K562 (cell line): ENCODE results near the gene CPLX1. TPM values are rescaled to one million over a fixed set of nuclear protein-coding genes. Genes with fewer than 3 reads are reported as not detected.

Experiments used
- ATAC-seq: fragments of 200-7000 bp; cut with Tn5 transposase; 3 replicates; pipeline ENCODE4 v1.9.1; 2020; ENCODE audit warnings: moderate library complexity
- BruUV-seq: library from RNA; stranded (reverse); fragments of 400-500 nt; replicated peaks from 2 replicates; lab custom pipeline; 2021; lab: Mats Ljungman, UMichigan
- CTCF ChIA-PET: fragments of 300-600 bp; formaldehyde crosslinking; extraction: SDS; loops from one replicate; lab custom pipeline; 2021; ENCODE audit warnings: low intra/inter-chr PET ratio; lab: Yijun Ruan, JAX
- POLR2A ChIA-PET: fragments of 300-600, 350-650 bp; sonication (Branson Sonifier 250); formaldehyde crosslinking; extraction: SDS; loops from one replicate; lab custom pipeline; 2021; ENCODE audit warnings: antibody characterized with exemption, inconsistent platforms; lab: Yijun Ruan, JAX
- DNase-seq, 4 experiments: peaks; one replicate each; pipeline versions ENCODE4 v3.0.0 to v3.0.0-alpha.2; 2011 to 2018; ENCODE audit warnings: low spot score in 3 of 4, mixed read lengths in 3 of 4; ENCODE audit errors: extremely low read depth in 1 of 4
- FAIRE-seq: peaks from 2 replicates; lab custom pipeline; 2011; peaks lifted over from hg19 to GRCh38; lab: Jason Lieb, UNC
- H2AFZ ChIP-seq: 2 replicates; pipeline ENCODE4 v1.6.0; 2011; ENCODE audit warnings: low read depth, low read length, control low read depth, inconsistent platforms
- H3K27ac ChIP-seq: fragments of 200-600 bp; 3 replicates; pipeline ENCODE4 v1.8.0; 2011; ENCODE audit warnings: low read depth, mild to moderate bottlenecking, control low read depth, inconsistent platforms, low read length, moderate library complexity, mixed read lengths; ENCODE audit errors: extremely low read depth
- H3K27me3 ChIP-seq, 2 experiments: fragments of 300-600 bp in 1 of 2; 2 replicates in 1 of 2; 3 replicates in 1 of 2; pipeline versions ENCODE4 v1.6.0 to v1.8.0; 2011; ENCODE audit warnings: inconsistent platforms in 2 of 2, low read length in 2 of 2, mild to moderate bottlenecking in 1 of 2, mixed read lengths in 1 of 2, moderate library complexity in 1 of 2; ENCODE audit not compliant: control insufficient read depth in 2 of 2, insufficient read depth in 2 of 2
- H3K36me3 ChIP-seq: fragments of 300-600 bp; 3 replicates; pipeline ENCODE4 v1.8.0; 2011; ENCODE audit warnings: mild to moderate bottlenecking, low read length, inconsistent platforms; ENCODE audit not compliant: control insufficient read depth, insufficient read depth
- H3K4me1 ChIP-seq, 2 experiments: fragments of 200-600 bp in 1 of 2; replicated peaks in 1 of 2; 2 replicates in 1 of 2; 3 replicates in 1 of 2; pipeline versions ENCODE4 v1.5.1 to v1.8.0; 2011; ENCODE audit warnings: inconsistent platforms in 2 of 2, low read length in 2 of 2, mild to moderate bottlenecking in 1 of 2, mixed read lengths in 1 of 2, moderate library complexity in 1 of 2; ENCODE audit not compliant: control insufficient read depth in 2 of 2, insufficient read depth in 2 of 2
- H3K4me2 ChIP-seq: 2 replicates; pipeline ENCODE4 v1.6.1; 2011; ENCODE audit warnings: low read length, control low read depth, inconsistent platforms, mixed read lengths; ENCODE audit not compliant: insufficient read depth
- H3K4me3 ChIP-seq: fragments of 200-600 bp; sonication (generic), shearing (Covaris generic); 2 replicates; pipeline ENCODE4 v1.5.1; 2016; ENCODE audit warnings: control low read depth, inconsistent platforms
- H3K79me2 ChIP-seq: fragments of 200-600 bp; 3 replicates; pipeline ENCODE4 v1.8.0; 2011; ENCODE audit warnings: low read length, inconsistent platforms; ENCODE audit not compliant: control insufficient read depth, insufficient read depth
- H3K9ac ChIP-seq, 2 experiments: 2 replicates each; pipeline versions ENCODE4 v1.6.0 to v1.6.1; 2011; ENCODE audit warnings: low read depth in 2 of 2, low read length in 2 of 2, control low read depth in 1 of 2, inconsistent platforms in 1 of 2, mild to moderate bottlenecking in 1 of 2, mixed read lengths in 1 of 2; ENCODE audit not compliant: insufficient read depth in 1 of 2
- H3K9me1 ChIP-seq: one replicate; pipeline ENCODE4 v1.6.0; 2011; ENCODE audit warnings: inconsistent platforms, mild to moderate bottlenecking, low read length, moderate library complexity; ENCODE audit not compliant: control insufficient read depth, insufficient read depth
- H3K9me3 ChIP-seq: replicated peaks from 2 replicates; pipeline ENCODE4 v1.5.1; 2011; ENCODE audit warnings: low read depth, low read length, inconsistent platforms; ENCODE audit not compliant: control insufficient read depth, insufficient read depth
- H4K20me1 ChIP-seq: replicated peaks from 2 replicates; pipeline ENCODE4 v1.6.1; 2011; ENCODE audit warnings: low read length, inconsistent platforms, mixed read lengths; ENCODE audit not compliant: control insufficient read depth, insufficient read depth
- HMGN3 ChIP-seq: IDR thresholded peaks from 2 replicates; pipeline ENCODE4 v1.6.1; 2011; ENCODE audit warnings: borderline replicate concordance, low read depth, mild to moderate bottlenecking, mixed read lengths, low read length; ENCODE audit not compliant: insufficient read length; ENCODE audit errors: extremely low read depth
- NR3C1 ChIP-seq: sonication (generic); formaldehyde crosslinking; IDR thresholded peaks from 2 replicates; pipeline ENCODE4 v1.8.1; 2022; ENCODE audit warnings: missing genetic modification reagents
- PCBP2 ChIP-seq: fragments of 200-400 bp; formaldehyde crosslinking; IDR thresholded peaks from 2 replicates; pipeline ENCODE4 v1.6.1; 2018; ENCODE audit warnings: low read length, low read depth, mild to moderate bottlenecking, moderate library complexity; ENCODE audit not compliant: poor library complexity, severe bottlenecking
- PRPF4 ChIP-seq: fragments of 200-400 bp; formaldehyde crosslinking; IDR thresholded peaks from one replicate; pipeline ENCODE4 v1.6.1; 2017; ENCODE audit warnings: low read length, low read depth, mild to moderate bottlenecking; ENCODE audit not compliant: insufficient read depth, poor library complexity, severe bottlenecking
- SMAD4 ChIP-seq: fragments of 250-450 bp; sonication (Bioruptor Pico); conservative IDR thresholded peaks from 2 replicates; pipeline ENCODE4 v1.8.0; 2021; ENCODE audit warnings: inconsistent platforms, mild to moderate bottlenecking, moderate library complexity
- SP2 ChIP-seq: IDR thresholded peaks from 2 replicates; pipeline ENCODE4 v1.6.1; 2011; ENCODE audit warnings: mild to moderate bottlenecking, low read depth, low read length, moderate library complexity; ENCODE audit not compliant: poor library complexity, severe bottlenecking; ENCODE audit errors: extremely low read depth
- TBL1XR1 ChIP-seq, 2 experiments: IDR thresholded peaks; 2 replicates each; pipeline ENCODE4 v1.6.1; 2012; ENCODE audit warnings: improper control_type of control experiment in 2 of 2, low read length in 2 of 2, mild to moderate bottlenecking in 1 of 2
- THRA ChIP-seq: fragments of 450-650 bp; IDR thresholded peaks from 2 replicates; pipeline ENCODE4 v1.6.1; 2017; ENCODE audit warnings: mild to moderate bottlenecking, moderate library complexity
- ZNF395 ChIP-seq: fragments of 200-800 bp; sonication (Bioruptor generic); IDR thresholded peaks from 2 replicates; pipeline ENCODE4 v1.6.1; 2017; ENCODE audit warnings: missing genetic modification characterization, missing compliant biosample characterization
- ZNF764 ChIP-seq: fragments of 250-450 bp; sonication (Bioruptor Pico); IDR thresholded peaks from 2 replicates; pipeline ENCODE4 v1.4.0; 2020; ENCODE audit warnings: low read depth, mild to moderate bottlenecking, moderate library complexity
- WGBS: fragments of 100-300 bp; shearing (Covaris generic); methylation state at CpG from one replicate; pipeline ENCODE4 v1.1.6; 2016; ENCODE audit warnings: low coverage, mixed read lengths; ENCODE audit not compliant: insufficient coverage; ENCODE audit errors: missing lambda C conversion rate; 5-methylcytosine and 5-hydroxymethylcytosine counted together
- in situ Hi-C: fragments of 300-500 bp; cut with MboI; formaldehyde crosslinking; loops from 4 replicates; pipeline ENCODE4 v1.15.0; 2018; ENCODE audit warnings: inconsistent platforms, mixed read lengths
- intact Hi-C: fragments of 100-400 bp; cut with micrococcal nuclease; formaldehyde crosslinking; loops from 2 replicates; pipeline ENCODE4 v1.14.2; 2022
- polyA plus RNA-seq, 8 experiments: library from polyadenylated mRNA; depleted of rRNA in 4 of 8; stranded (reverse) in 5 of 8; unstranded in 3 of 8; fragments of >200 nt; fragmentation: Nextera tagmentation in 2 of 8; fragmentation: Illumina TruSeq in 1 of 8; extraction: Ambion mirVana in 2 of 8; extraction: Trizol in 1 of 8; gene quantifications; 2 replicates each; pipeline versions ENCODE4 v1.2.1 to v1.2.3, GENCODE V29; 2011 to 2014; ENCODE audit warnings: inconsistent platforms in 1 of 8, missing spikeins in 1 of 8
- total RNA-seq, 7 experiments: library from RNA; depleted of rRNA in 6 of 7; stranded (reverse); fragments of >200 nt in 6 of 7; fragmentation: Illumina TruSeq in 2 of 7; extraction: Trizol in 2 of 7; gene quantifications; 2 replicates each; pipeline versions ENCODE4 v1.2.1 to v1.2.3, GENCODE V29; 2011 to 2021; ENCODE audit warnings: low replicate concordance in 1 of 7

The CPLX1 gene
- total and polyA plus RNA-seq, 9 of the 15 experiments (the other 6 are each of a cell fraction or from before 2014, with no cell fraction given): 0.03 to 3.3 (median 0.17) TPM; not detected in 2

- TF ChIP-seq NR3C1 (CRISPR knock-in tag): no peak
Observed at GRCh38 chr4:874971-875817, 49.3 kb upstream of the CPLX1 start (continued).

GRCh38 chr4:874056-874455 lies 48.1 kb upstream of the CPLX1 start:
- Histone ChIP-seq H3K9ac (no peak overlapping the region), H3K9me1 (no peaks in the 10 kb centered on the region), H3K4me3 (no peak overlapping the region), H3K4me2 (no peak overlapping the region), H3K36me3 (peaks cover 89% of the 10 kb centered on the region; the same call in 2 of the 3 replicates), H3K27ac (no peak overlapping the region), H3K9me3 (peaks cover 4% of the 10 kb centered on the region; the same call in 1 of the 2 replicates), H3K4me1 (peaks cover 0 to 11% of the 10 kb centered on the region in 2 experiments; a peak in 1 of 5 replicates), H3K79me2 (no peaks in the 10 kb centered on the region), H4K20me1 (no peaks in the 10 kb centered on the region), H2AFZ (no peak overlapping the region), H3K27me3 (no peaks in the 10 kb centered on the region)
- intact Hi-C loops: no loop called here
- no peak for ATAC-seq
- 82% methylated on average over 6 of the region's 9 CpGs for WGBS
- TF ChIP-seq PCBP2 (no peak), SP2 (no peak), PRPF4 (no peak), ZNF764 (CRISPR knock-in tag) (no peak), ZNF395 (CRISPR knock-in tag) (no peak), SMAD4 (CRISPR knock-in tag) (no peak), TBL1XR1 (IDR thresholded peaks at IDR 0.05; ENCODE audit: low read length in 2 of 2) (no peak), HMGN3 (no peak), THRA (no peak)
- FAIRE-seq: no peak
- no peak for DNase-seq
- ChIA-PET CTCF (no interaction called here), POLR2A (interaction anchor here (1.1 kb wide), 1 partner anchor 18 kb away, joined by 4 read pairs; no protein-coding TSS in a partner anchor)
- in situ Hi-C loops: no loop called here
- no TSS peak for BruUV-seq
